ENCODE results near the gene CDKN1A.

The CDKN1A gene

GRCh38 chr6:36656441-36656840, 22.1 kb upstream of the CDKN1A start:
- no peak for DNase-seq

- DNase-seq = no peak
Observed at GRCh38 chr6:36657271-36657670, 21.2 kb upstream of the CDKN1A start.

GRCh38 chr6:36657942-36658544, 20.5 kb upstream of the CDKN1A start:
- no peak for DNase-seq

GRCh38 chr6:36659271-36659670, 19.2 kb upstream of the CDKN1A start:
- no peak for DNase-seq

GRCh38 chr6:36660771-36661471, 17.6 kb upstream of the CDKN1A start:
- no peak for DNase-seq

- DNase-seq = no peak
Observed at GRCh38 chr6:36662380-36662779, 16.1 kb upstream of the CDKN1A start.

GRCh38 chr6:36662827-36663256, 15.7 kb upstream of the CDKN1A start:
- DNase-seq = no peak

- DNase-seq = no peak
Observed at GRCh38 chr6:36663504-36664446, 14.7 kb upstream of the CDKN1A start.

- no peak for DNase-seq
Observed at GRCh38 chr6:36665180-36665579, 13.3 kb upstream of the CDKN1A start.

GRCh38 chr6:36666287-36666686, 12.2 kb upstream of the CDKN1A start:
- DNase-seq = no peak

GRCh38 chr6:36666826-36667591, 11.5 kb upstream of the CDKN1A start:
- DNase-seq = peak; percentile 93

GRCh38 chr6:36668591-36668990, 9.9 kb upstream of the CDKN1A start:
- no peak for DNase-seq

- no peak for DNase-seq
Observed at GRCh38 chr6:36669002-36669401, 9.5 kb upstream of the CDKN1A start.

GRCh38 chr6:36670271-36670670, 8.2 kb upstream of the CDKN1A start:
- no peak for DNase-seq

GRCh38 chr6:36671687-36672375, 6.7 kb upstream of the CDKN1A start:
- DNase-seq = no peak

GRCh38 chr6:36673882-36674281, 4.6 kb upstream of the CDKN1A start:
- DNase-seq = no peak

- no peak for DNase-seq
Observed at GRCh38 chr6:36674942-36675341, 3.6 kb upstream of the CDKN1A start.

- DNase-seq = no peak
Observed at GRCh38 chr6:36676141-36677058, 2.1 kb upstream of the CDKN1A start.

- DNase-seq = no peak
Observed at GRCh38 chr6:36677059-36677749, 1.3 kb upstream of the CDKN1A start.

GRCh38 chr6:36677753-36678487, 594 bp upstream of the CDKN1A start:
- no peak for DNase-seq

Measured in NCI-H1417 treated with DMSO at 0.1 percent for 48 hours (cell line).